GM10847 (cell line): ENCODE measurements around the gene GALK2.

Source experiments
- POLR2A ChIP-seq: IDR thresholded peaks from 2 replicates; pipeline ENCODE4 v1.6.1; 2011; ENCODE audit not compliant: insufficient read length; ENCODE audit errors: extremely low read depth

GALK2 gene

DNA sequence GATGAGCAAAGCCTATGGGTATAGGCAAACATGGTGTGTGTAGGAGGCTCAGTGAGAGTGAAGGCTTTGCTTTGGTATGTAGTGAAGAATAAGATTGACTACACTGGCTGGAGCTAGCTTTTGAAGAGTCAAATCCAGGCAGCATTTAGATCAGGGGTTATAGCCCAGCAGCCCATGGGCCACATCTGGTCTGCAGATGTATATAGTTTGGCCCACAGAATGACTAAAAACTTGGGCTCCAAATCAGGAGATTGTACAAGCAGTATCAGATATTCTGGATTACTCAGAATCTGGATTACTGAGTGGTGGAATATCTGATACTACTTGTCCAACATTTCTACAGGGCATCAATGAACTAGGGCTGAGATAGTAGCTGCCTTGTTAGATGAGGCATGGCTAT lies 160.1 kb downstream of the GALK2 start:
- TF ChIP-seq POLR2A: no peak

DNA sequence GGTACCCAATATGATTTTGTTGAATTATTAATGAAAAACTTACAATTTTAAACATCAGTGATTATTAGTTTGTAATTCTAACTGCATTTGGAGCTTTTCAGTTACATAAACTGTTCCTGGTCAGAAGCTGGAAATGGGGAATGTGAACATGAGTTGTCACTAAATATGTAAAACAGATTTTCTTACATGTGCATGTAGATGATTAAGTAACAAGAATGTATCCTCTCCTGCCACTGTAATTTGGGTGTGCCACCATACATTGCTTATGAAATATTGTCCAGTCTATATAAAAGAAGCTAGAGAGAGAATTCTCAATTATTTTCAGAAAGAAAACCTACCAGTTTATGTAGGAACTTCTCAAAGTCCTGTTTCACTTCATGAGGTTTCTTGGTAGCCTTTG lies 161.4 kb downstream of the GALK2 start:
- TF ChIP-seq POLR2A: no peak

DNA sequence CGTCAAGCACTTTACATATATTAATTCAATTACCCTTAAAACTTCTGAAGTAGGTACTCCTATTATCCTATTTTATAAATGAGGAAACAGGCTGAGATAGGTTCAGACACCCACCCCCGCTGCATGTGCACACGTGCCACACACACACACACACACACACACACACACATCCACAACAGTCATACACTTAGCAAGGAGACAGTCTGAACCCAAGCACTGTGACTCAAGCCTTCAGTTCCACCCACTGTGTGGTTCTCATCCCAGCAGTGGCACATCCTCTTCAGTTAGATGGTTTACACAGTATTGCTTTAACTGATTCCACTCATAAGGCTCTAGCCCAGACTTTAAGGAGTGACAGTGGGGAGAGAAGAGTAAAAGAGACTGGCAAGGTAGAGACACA lies 161.9 kb downstream of the GALK2 start:
- TF ChIP-seq POLR2A: no peak

DNA sequence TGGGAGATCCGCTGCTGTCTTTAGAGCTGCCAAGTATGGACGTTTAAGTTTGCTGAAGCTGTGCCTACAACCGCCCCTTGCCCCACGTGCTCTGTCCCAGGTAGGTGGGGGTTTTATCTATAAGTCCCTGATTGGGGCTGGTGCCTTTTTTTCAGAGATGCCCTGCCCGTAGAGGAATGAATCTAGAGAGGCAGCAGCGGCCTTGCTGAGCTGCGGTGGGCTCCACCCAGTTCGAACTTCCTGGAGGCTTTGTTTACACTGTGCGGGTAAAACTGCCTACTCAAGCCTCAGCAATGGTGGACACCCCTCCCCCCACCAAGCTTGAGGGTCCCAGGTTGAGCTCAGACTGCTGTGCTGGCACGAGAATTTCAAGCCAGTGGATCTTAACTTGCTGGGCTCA lies 169.6 kb downstream of the GALK2 start:
- no peak for TF ChIP-seq POLR2A

DNA sequence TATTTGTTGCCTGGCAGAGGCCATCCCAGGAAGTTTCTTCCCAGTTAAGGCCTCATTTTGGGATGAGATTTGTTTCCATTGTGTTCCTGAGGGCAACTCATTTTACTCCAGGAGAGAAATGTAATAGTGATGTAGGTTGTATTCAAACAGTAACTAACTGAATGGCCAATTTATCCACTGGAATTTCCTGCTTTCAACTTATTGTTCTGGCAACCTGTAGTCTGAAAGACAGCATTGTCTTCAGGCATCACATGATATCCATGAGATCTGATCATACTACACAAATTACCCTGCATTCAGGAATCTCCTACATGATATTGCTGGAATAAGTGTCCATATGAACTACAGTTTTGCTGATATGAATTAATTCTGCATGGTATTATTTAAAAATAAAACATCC lies 173.5 kb downstream of the GALK2 start:
- TF ChIP-seq POLR2A: no peak

DNA sequence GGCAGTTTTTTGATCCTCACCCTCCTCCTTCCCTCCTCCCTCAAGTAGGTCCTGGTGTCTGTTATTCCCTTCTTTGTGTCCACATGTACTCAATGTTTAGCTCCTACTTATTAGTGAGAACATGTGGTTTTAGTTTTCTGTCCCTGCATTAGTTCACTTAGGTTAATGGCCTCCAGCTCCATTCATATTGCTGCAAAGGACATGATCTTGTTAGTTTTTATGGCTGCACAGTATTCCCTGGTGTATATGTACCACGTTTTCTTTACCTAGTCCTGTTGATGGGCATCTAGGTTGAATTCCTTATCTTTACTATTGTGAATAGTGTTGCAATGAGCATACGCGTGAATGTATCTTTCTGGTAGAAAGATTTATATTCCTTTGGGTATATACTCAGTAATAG lies 191.3 kb downstream of the GALK2 start:
- TF ChIP-seq POLR2A: no peak

DNA sequence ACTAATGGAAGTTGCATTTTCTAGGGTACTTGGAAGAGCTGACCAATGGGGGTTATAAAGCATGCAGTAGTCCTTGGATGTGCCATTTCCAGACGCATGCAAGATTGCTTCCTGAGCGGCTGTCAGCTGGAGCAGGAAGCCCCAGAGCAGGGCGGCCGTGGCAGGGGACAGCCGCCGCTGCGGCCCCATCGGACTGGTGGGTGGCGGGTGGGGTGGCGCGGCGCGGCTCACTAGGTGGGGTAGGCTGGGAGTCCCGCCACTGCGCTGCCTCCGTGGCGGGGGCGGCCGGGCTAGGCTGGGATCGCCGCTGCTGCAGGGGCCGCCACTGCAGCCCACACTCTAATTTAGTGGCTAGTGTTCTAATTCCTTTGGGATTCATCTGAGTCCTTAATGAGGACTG lies 196.4 kb downstream of the GALK2 start:
- no peak for TF ChIP-seq POLR2A

DNA sequence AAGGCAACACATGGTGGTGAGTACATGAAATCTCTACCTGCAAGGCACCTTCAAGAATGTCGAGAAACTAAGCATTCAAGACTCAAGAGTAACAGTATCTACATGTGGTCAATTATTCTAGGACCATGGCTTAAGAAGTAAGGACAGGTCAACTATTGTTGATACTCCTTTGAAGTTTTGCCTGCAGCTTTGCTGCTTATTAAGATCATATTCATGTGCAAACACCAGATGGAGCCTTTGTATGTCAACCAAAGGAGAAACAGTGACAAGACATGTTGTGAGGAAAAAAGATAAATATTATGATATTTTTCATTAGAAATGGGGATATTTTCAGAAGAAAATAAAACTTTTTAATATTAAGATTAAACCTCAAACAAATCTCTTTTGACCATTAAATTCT lies 200.7 kb downstream of the GALK2 start:
- TF ChIP-seq POLR2A: no peak

DNA sequence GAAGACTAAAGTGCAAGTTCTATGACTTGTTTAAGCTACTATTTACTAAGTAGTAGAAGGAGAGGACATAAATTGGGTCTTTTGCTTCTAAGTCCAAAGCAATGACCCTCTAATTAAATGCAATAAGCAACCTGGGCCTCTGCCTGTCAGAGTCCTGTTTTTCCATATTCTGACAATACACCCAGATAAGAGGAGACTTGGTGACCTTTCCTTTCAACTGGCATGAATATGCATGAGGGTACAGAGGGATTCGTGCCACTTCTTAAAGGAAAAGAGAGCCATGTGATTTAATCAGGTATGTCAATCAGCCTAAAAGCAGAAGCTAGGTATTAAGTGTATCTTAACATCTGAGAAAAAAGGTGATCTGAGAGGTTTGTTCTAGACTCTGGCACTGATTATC lies 202.3 kb downstream of the GALK2 start:
- TF ChIP-seq POLR2A: no peak

DNA sequence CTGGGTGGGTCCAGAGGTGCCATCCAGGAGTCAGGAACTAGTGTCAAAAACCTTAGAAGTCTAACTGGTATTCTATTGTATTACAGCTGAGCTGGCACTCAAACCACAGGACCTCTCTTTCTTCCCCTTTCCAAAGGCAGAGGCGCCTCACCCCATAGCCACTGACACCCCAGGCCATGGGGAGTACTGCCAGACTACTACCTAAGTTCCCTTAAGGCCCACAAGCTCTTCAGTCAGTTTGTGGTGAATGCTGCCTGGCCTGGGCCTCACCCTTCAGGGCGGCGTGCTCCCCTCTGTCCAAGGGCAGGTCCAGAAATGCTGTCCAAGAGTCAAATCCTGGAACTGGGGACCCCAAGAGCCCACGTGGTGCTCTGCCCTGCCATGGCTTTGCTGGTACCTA lies 209.9 kb downstream of the GALK2 start:
- no peak for TF ChIP-seq POLR2A

DNA sequence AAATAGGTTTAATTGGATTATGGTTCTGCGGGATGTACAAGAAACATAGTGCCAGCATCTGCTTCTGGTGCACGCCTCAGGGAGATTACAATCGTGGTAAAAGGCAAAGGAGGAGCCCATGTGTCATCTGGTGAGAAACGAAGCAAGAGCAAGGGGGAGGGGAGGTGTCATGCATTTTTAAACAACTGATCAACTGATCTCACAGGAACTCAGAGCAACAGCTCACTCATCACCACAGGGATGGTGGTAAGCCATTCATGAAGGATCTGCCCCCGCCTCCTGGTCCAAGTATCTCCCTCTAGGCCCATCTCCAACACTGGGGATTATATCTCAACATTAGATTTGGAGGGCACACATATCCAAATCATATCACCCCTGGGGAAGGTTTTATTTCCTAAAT lies 210.9 kb downstream of the GALK2 start:
- no peak for TF ChIP-seq POLR2A
